ENCODE results near the gene DIP2C.
"Not testable (repeated sequence)": the region's sequence is repeated elsewhere in the genome, so short reads cannot be mapped to it uniquely, and the experiment has no call there.

DNA sequence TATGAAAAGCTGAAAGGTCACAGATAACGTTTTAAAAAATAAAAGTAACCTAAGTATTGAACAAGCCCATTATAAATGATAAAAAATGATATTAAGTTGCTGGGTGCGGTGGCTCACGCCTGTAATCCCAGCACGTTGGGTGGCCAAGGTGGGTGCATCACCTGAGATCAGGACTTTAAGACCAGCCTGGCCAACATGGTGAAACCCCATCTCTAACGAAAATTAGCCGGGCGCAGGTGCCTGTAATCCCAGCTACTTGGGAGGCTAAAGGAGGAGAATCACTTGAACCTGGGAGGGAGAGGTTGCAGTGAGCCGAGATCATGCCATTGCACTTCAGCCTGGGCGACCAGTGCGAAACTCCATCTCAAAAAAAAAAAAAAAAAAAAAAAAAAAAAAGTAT is 93.3 kb downstream of the DIP2C start:
- TF ChIP-seq, protein P1, sequence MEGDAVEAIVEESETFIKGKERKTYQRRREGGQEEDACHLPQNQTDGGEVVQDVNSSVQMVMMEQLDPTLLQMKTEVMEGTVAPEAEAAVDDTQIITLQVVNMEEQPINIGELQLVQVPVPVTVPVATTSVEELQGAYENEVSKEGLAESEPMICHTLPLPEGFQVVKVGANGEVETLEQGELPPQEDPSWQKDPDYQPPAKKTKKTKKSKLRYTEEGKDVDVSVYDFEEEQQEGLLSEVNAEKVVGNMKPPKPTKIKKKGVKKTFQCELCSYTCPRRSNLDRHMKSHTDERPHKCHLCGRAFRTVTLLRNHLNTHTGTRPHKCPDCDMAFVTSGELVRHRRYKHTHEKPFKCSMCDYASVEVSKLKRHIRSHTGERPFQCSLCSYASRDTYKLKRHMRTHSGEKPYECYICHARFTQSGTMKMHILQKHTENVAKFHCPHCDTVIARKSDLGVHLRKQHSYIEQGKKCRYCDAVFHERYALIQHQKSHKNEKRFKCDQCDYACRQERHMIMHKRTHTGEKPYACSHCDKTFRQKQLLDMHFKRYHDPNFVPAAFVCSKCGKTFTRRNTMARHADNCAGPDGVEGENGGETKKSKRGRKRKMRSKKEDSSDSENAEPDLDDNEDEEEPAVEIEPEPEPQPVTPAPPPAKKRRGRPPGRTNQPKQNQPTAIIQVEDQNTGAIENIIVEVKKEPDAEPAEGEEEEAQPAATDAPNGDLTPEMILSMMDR (conservative IDR thresholded peaks at IDR 0.05), result not testable (repeated sequence)
- TF ChIP-seq ZFX (IDR thresholded peaks at IDR 0.05), result not testable (repeated sequence)
